Liver (tissue), 9 donors: ENCODE results near the gene TRMT61B. TPM values are rescaled to one million over a fixed set of nuclear protein-coding genes. Genes with fewer than 3 reads are reported as not detected.

Experiments
- DNase-seq: peaks from one replicate; pipeline ENCODE4 v3.0.0-alpha.2; 2017; ENCODE audit warnings: low spot score
- H3K27ac ChIP-seq, 2 donors: one replicate each; pipeline ENCODE4 v1.7.0; 2013; ENCODE audit warnings: inconsistent platforms in 2 of 2, low read length in 2 of 2, control low read depth in 1 of 2, low read depth in 1 of 2, mild to moderate bottlenecking in 1 of 2
- H3K27me3 ChIP-seq, 4 donors: one replicate each; pipeline versions ENCODE4 v1.6.1 to v1.7.0; 2013; ENCODE audit warnings: low read length in 3 of 4, inconsistent platforms in 1 of 4, mild to moderate bottlenecking in 1 of 4, moderate library complexity in 1 of 4; ENCODE audit not compliant: control insufficient read depth in 4 of 4, insufficient read depth in 4 of 4
- H3K36me3 ChIP-seq, 4 donors: one replicate each; pipeline versions ENCODE4 v1.6.1 to v1.7.0; 2013; ENCODE audit warnings: low read length in 3 of 4, mild to moderate bottlenecking in 3 of 4, low read depth in 1 of 4, moderate library complexity in 1 of 4; ENCODE audit not compliant: control insufficient read depth in 4 of 4, insufficient read depth in 3 of 4
- H3K4me1 ChIP-seq, 4 donors: one replicate each; pipeline versions ENCODE4 v1.6.1 to v1.7.0; 2013; ENCODE audit warnings: low read length in 3 of 4, mild to moderate bottlenecking in 3 of 4, moderate library complexity in 1 of 4; ENCODE audit not compliant: control insufficient read depth in 4 of 4, insufficient read depth in 4 of 4
- H3K4me3 ChIP-seq, 3 donors: one replicate each; pipeline versions ENCODE4 v1.6.1 to v1.7.0; 2013; ENCODE audit warnings: low read length in 3 of 3, control low read depth in 1 of 3, low read depth in 1 of 3, mild to moderate bottlenecking in 1 of 3
- H3K9ac ChIP-seq, 2 donors: one replicate each; pipeline ENCODE4 v1.7.0; 2013; ENCODE audit warnings: low read length in 2 of 2, mild to moderate bottlenecking in 2 of 2, moderate library complexity in 2 of 2, control low read depth in 1 of 2, low read depth in 1 of 2
- H3K9me3 ChIP-seq, 4 donors: one replicate each; pipeline versions ENCODE4 v1.6.1 to v1.7.0; 2013; ENCODE audit warnings: low read length in 3 of 4; ENCODE audit not compliant: control insufficient read depth in 4 of 4
- EGR1 ChIP-seq, 2 donors: IDR thresholded peaks; 2 replicates each; pipeline ENCODE4 v1.6.1; 2016 to 2018; ENCODE audit warnings: antibody characterized with exemption in 2 of 2, low read depth in 2 of 2
- FOXA1 ChIP-seq: IDR thresholded peaks from 2 replicates; pipeline ENCODE4 v1.6.1; 2016; ENCODE audit warnings: antibody characterized with exemption
- FOXA2 ChIP-seq: IDR thresholded peaks from 2 replicates; pipeline ENCODE4 v1.6.1; 2016; ENCODE audit warnings: antibody characterized with exemption
- GABPA ChIP-seq, 2 donors: IDR thresholded peaks in 1 of 2; conservative IDR thresholded peaks in 1 of 2; 2 replicates each; pipeline ENCODE4 v1.6.1; 2016; ENCODE audit warnings: antibody characterized with exemption in 2 of 2, mild to moderate bottlenecking in 1 of 2, moderate library complexity in 1 of 2
- HNF4A ChIP-seq, 2 donors: conservative IDR thresholded peaks; 2 replicates each; pipeline ENCODE4 v1.6.1; 2016; ENCODE audit warnings: antibody characterized with exemption in 2 of 2, mild to moderate bottlenecking in 2 of 2
- HNF4G ChIP-seq: IDR thresholded peaks from 2 replicates; pipeline ENCODE4 v1.6.1; 2016; ENCODE audit warnings: antibody characterized with exemption
- JUND ChIP-seq, 2 donors: IDR thresholded peaks; 2 replicates each; pipeline ENCODE4 v1.6.1; 2016; ENCODE audit warnings: antibody characterized with exemption in 2 of 2
- NR2F2 ChIP-seq: IDR thresholded peaks from 2 replicates; pipeline ENCODE4 v1.6.1; 2016; ENCODE audit warnings: antibody characterized with exemption
- RAD21 ChIP-seq, 2 donors: IDR thresholded peaks; 2 replicates each; pipeline ENCODE4 v1.6.1; 2016; ENCODE audit warnings: antibody characterized with exemption in 2 of 2, mild to moderate bottlenecking in 2 of 2
- RXRA ChIP-seq, 2 donors: IDR thresholded peaks; 2 replicates each; pipeline ENCODE4 v1.6.1; 2017 to 2018; ENCODE audit warnings: antibody characterized with exemption in 2 of 2, mild to moderate bottlenecking in 1 of 2
- SP1 ChIP-seq: IDR thresholded peaks from 2 replicates; pipeline ENCODE4 v1.6.1; 2018; ENCODE audit warnings: antibody characterized with exemption, mild to moderate bottlenecking
- TAF1 ChIP-seq: conservative IDR thresholded peaks from 2 replicates; pipeline ENCODE4 v1.6.1; 2016; ENCODE audit warnings: antibody characterized with exemption, mild to moderate bottlenecking
- YY1 ChIP-seq: IDR thresholded peaks from 2 replicates; pipeline ENCODE4 v1.6.1; 2016; ENCODE audit warnings: antibody characterized with exemption, mild to moderate bottlenecking
- WGBS: extraction: QIAGEN DNeasy Blood & Tissue Kit; methylation state at CpG from one replicate; pipeline ENCODE4 v1.1.7; 2013; 5-methylcytosine and 5-hydroxymethylcytosine counted together
- polyA plus RNA-seq, 2 donors: library from polyadenylated mRNA; stranded (reverse) in 1 of 2; unstranded in 1 of 2; fragments of 200-250 nt in 1 of 2; fragments of >200 nt in 1 of 2; fragmentation: Nextera tagmentation in 1 of 2; extraction: Ambion mirVana in 1 of 2; gene quantifications; one replicate each; pipeline versions ENCODE4 v1.2.1 to v1.2.3, GENCODE V29; 2013 to 2015
- total RNA-seq, 2 donors: library from RNA; depleted of rRNA; stranded (reverse); fragments of >200 nt; gene quantifications; one replicate each; pipeline ENCODE4 v1.2.3, GENCODE V29; 2014
- TF ChIP-seq, protein P1 (sequence below): IDR thresholded peaks from 2 replicates; pipeline ENCODE4 v1.6.1; 2016; ENCODE audit warnings: antibody characterized with exemption
- TF ChIP-seq, protein P2 (sequence below): IDR thresholded peaks from 2 replicates; pipeline ENCODE4 v1.6.1; 2016; ENCODE audit warnings: antibody characterized with exemption
- TF ChIP-seq, protein P3 (sequence below): fragments of 150-350 bp; IDR thresholded peaks from 2 replicates; pipeline ENCODE4 v1.5.1; 2017; ENCODE audit warnings: improper control_type of control experiment, low read depth, low read length; ENCODE audit not compliant: missing input control
- TF ChIP-seq, protein P4 (sequence below): IDR thresholded peaks from 2 replicates; pipeline ENCODE4 v1.6.1; 2016; ENCODE audit warnings: antibody characterized with exemption, mild to moderate bottlenecking
- TF ChIP-seq, protein P5 (sequence below): IDR thresholded peaks from 2 replicates; pipeline ENCODE4 v1.6.1; 2016; ENCODE audit warnings: antibody characterized with exemption
- donor health status: healthy.
- donor health status: healthy.
- donor health status: healthy.
- donor health status: healthy.
- donor health status: healthy.

TRMT61B gene
- total and polyA plus RNA-seq, 4 donors = 7.6 to 10.6 (median 9.7) TPM

DNA sequence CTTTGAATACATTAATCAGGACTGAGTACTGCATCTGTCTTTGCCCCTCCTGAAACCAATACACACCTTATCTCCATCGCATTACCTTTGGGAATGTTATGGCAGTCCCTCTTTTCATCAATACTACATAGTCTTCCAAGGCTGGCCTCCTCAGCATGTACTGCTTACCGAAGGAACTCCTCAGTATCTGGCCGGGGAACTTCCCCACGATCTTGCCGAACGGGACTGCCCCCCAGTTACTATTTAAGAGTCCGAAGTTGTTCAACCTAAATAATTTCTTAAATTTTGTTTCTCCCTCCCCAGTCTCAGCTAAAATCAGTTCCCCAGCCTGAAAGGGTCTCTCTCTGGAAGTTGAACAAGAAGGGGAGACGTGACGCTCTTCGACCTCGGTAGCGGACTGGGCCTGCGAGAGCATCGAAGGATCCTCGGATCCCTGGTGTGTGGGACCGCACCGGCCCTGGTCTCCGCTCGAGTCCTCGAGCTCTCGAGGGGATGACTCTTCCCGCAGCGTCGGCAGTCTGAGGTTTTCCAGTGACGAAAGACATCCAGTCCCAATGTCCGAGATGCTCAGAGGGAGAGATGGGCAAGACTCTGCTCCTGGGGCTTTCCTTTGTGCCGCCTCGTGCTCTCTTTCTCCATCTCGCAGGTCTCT is 489 bp downstream of the TRMT61B start:
- Histone ChIP-seq H3K36me3 (peaks cover 0 to 1% (median 0%) of the 10 kb centered on the region in 4 donors), H3K9ac (peak overlapping the region; percentile 76 to 86), H3K4me3 (peak overlapping the region; percentile 59 to 96 (median 96)), H3K27me3 (no peaks in the 10 kb centered on the region), H3K9me3 (no peaks in the 10 kb centered on the region), H3K27ac (peak overlapping the region; percentile 53 to 77), H3K4me1 (peaks cover 0 to 24% (median 21%) of the 10 kb centered on the region in 4 donors)
- TF ChIP-seq, protein P1, sequence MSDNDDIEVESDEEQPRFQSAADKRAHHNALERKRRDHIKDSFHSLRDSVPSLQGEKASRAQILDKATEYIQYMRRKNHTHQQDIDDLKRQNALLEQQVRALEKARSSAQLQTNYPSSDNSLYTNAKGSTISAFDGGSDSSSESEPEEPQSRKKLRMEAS = no peak
- TF ChIP-seq HNF4G = no peak
- TF ChIP-seq, protein P2, sequence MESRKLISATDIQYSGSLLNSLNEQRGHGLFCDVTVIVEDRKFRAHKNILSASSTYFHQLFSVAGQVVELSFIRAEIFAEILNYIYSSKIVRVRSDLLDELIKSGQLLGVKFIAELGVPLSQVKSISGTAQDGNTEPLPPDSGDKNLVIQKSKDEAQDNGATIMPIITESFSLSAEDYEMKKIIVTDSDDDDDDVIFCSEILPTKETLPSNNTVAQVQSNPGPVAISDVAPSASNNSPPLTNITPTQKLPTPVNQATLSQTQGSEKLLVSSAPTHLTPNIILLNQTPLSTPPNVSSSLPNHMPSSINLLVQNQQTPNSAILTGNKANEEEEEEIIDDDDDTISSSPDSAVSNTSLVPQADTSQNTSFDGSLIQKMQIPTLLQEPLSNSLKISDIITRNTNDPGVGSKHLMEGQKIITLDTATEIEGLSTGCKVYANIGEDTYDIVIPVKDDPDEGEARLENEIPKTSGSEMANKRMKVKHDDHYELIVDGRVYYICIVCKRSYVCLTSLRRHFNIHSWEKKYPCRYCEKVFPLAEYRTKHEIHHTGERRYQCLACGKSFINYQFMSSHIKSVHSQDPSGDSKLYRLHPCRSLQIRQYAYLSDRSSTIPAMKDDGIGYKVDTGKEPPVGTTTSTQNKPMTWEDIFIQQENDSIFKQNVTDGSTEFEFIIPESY = no peak
- WGBS = under 1% methylated on average over 29 of the region's 29 CpGs
- no peak for DNase-seq

DNA sequence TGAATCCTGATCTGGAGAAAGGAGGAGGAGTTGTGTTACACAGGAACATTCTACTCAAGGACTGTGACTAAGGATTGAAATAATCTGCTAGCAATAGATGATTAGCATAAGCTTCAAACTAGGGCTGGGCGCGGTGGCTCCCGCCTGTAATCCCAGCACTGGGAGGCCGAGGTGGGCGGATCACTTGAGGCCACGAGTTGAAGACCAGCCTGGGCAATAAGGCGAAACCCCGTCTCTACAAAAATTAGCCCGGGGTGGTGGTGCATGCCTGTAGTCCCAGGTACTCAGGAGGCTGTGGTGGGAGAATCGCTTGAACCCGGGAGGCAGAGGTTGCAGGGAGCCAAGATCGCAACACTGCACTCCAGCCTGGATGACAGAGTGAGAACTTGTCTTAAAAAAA is 1.5 kb downstream of the TRMT61B start:
- Histone ChIP-seq H3K4me3 (no peak overlapping the region), H3K27ac (no peak overlapping the region), H3K9ac (no peak overlapping the region)

DNA sequence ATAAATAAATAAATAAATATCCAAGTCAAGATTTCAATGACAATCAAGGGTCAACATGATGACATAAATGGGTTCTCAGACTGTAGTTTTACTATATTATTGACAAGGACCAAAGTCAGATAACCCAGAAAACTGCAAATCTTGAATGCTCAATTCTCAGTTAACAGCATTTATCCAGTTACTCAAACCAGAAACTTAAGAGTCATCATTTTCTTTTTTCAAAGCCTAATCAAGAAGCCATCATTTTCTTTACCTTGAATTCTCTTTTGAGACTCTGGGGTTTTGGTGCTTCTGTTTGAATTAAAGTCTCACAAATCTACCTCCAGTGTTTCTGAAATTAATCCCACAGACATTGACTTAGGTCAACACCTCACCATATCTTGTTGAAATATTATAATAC is 14.1 kb downstream of the TRMT61B start:
- no peak for DNase-seq
- H3K4me3 ChIP-seq = no peak overlapping the region
- no peaks in the 10 kb centered on the region for H3K9me3 ChIP-seq
- no peak overlapping the region for H3K9ac ChIP-seq
- H3K4me1 ChIP-seq = no peaks in the 10 kb centered on the region
- H3K36me3 ChIP-seq = peaks cover 2 to 12% (median 6%) of the 10 kb centered on the region in 4 donors
- H3K27me3 ChIP-seq = no peaks in the 10 kb centered on the region
- H3K27ac ChIP-seq = no peak overlapping the region
- TF ChIP-seq YY1 (no peak), HNF4G (no peak), HNF4A (conservative IDR thresholded peaks at IDR 0.05) (no peak), FOXA2 (no peak), GABPA (IDR thresholded peaks at IDR 0.05 in 1 of 2, conservative IDR thresholded peaks at IDR 0.05 in 1 of 2) (no peak), RAD21 (IDR thresholded peaks at IDR 0.05) (no peak), RXRA (IDR thresholded peaks at IDR 0.05) (no peak), SP1 (no peak), EGR1 (IDR thresholded peaks at IDR 0.05; ENCODE audit: low read depth in 2 of 2) (no peak), JUND (IDR thresholded peaks at IDR 0.05) (no peak), FOXA1 (no peak)
- TF ChIP-seq, protein P3, sequence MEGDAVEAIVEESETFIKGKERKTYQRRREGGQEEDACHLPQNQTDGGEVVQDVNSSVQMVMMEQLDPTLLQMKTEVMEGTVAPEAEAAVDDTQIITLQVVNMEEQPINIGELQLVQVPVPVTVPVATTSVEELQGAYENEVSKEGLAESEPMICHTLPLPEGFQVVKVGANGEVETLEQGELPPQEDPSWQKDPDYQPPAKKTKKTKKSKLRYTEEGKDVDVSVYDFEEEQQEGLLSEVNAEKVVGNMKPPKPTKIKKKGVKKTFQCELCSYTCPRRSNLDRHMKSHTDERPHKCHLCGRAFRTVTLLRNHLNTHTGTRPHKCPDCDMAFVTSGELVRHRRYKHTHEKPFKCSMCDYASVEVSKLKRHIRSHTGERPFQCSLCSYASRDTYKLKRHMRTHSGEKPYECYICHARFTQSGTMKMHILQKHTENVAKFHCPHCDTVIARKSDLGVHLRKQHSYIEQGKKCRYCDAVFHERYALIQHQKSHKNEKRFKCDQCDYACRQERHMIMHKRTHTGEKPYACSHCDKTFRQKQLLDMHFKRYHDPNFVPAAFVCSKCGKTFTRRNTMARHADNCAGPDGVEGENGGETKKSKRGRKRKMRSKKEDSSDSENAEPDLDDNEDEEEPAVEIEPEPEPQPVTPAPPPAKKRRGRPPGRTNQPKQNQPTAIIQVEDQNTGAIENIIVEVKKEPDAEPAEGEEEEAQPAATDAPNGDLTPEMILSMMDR = no peak
- TF ChIP-seq, protein P1 = no peak
- TF ChIP-seq, protein P4, sequence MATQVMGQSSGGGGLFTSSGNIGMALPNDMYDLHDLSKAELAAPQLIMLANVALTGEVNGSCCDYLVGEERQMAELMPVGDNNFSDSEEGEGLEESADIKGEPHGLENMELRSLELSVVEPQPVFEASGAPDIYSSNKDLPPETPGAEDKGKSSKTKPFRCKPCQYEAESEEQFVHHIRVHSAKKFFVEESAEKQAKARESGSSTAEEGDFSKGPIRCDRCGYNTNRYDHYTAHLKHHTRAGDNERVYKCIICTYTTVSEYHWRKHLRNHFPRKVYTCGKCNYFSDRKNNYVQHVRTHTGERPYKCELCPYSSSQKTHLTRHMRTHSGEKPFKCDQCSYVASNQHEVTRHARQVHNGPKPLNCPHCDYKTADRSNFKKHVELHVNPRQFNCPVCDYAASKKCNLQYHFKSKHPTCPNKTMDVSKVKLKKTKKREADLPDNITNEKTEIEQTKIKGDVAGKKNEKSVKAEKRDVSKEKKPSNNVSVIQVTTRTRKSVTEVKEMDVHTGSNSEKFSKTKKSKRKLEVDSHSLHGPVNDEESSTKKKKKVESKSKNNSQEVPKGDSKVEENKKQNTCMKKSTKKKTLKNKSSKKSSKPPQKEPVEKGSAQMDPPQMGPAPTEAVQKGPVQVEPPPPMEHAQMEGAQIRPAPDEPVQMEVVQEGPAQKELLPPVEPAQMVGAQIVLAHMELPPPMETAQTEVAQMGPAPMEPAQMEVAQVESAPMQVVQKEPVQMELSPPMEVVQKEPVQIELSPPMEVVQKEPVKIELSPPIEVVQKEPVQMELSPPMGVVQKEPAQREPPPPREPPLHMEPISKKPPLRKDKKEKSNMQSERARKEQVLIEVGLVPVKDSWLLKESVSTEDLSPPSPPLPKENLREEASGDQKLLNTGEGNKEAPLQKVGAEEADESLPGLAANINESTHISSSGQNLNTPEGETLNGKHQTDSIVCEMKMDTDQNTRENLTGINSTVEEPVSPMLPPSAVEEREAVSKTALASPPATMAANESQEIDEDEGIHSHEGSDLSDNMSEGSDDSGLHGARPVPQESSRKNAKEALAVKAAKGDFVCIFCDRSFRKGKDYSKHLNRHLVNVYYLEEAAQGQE = no peak
- TF ChIP-seq, protein P2 = no peak
- TF ChIP-seq, protein P5, sequence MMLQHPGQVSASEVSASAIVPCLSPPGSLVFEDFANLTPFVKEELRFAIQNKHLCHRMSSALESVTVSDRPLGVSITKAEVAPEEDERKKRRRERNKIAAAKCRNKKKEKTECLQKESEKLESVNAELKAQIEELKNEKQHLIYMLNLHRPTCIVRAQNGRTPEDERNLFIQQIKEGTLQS = no peak

More for the DNA sequence above, 1.5 kb downstream of the TRMT61B start:
- H3K27me3 ChIP-seq = no peaks in the 10 kb centered on the region
- TF ChIP-seq HNF4A (conservative IDR thresholded peaks at IDR 0.05) (no peak), YY1 (no peak), TAF1 (no peak), EGR1 (IDR thresholded peaks at IDR 0.05; ENCODE audit: low read depth in 2 of 2) (no peak), SP1 (no peak), NR2F2 (no peak)
- H3K9me3 ChIP-seq = no peaks in the 10 kb centered on the region
- 86% methylated on average over 12 of the region's 12 CpGs for WGBS
- DNase-seq = no peak
- peaks cover 0 to 5% (median 4%) of the 10 kb centered on the region in 4 donors for H3K36me3 ChIP-seq
- H3K4me1 ChIP-seq = peaks cover 0 to 24% (median 21%) of the 10 kb centered on the region in 4 donors
